Endometrium (tissue), 2 donors: ENCODE results near the gene COA1.
"Not testable (repeated sequence)": the region's sequence is repeated elsewhere in the genome, so short reads cannot be mapped to it uniquely, and the experiment has no call there.

Source experiments
- FAIRE-seq: peaks from 2 replicates; lab custom pipeline; 2012; peaks lifted over from hg19 to GRCh38; lab: Jason Lieb, UNC
- donor health status: control.
- donor health status: control.

COA1 gene

DNA sequence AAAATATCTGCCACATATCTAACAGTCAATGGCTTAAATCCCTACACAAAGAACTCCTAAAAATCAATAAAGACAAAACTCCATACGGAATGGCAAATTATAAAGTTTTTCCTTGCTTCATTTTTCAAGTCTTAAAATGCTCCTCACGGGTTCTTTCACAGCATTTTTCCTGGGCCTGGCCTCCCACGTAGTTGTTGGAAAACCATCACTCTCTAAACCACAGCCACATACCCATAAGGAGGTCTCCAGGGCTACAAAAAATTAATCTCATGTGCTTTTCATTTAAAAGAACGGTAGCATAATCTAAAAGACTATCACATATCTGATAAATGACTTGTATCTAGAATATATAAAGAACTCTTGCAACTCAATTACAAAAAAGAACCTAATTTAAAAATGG lies 2.9 kb downstream of the COA1 start:
- no peak for FAIRE-seq

DNA sequence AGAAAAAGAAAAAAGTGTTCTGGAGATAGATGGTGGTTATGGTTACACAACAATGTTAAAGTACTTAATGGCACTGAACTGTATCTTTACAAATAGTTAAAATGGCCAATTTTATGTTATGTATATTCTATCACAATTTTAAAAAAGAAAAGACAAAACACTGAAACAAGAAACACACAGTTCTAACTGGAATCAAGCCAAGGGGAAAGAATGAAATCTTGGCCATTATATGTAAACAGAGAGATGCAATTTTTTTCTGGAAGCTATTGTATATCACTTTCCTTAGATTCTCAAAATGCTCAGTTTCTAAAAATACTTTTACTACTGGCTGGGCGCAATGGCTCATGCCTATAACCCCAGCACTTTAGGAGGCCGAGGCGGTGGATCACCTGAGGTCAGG lies 4.1 kb downstream of the COA1 start:
- FAIRE-seq, result no peak

DNA sequence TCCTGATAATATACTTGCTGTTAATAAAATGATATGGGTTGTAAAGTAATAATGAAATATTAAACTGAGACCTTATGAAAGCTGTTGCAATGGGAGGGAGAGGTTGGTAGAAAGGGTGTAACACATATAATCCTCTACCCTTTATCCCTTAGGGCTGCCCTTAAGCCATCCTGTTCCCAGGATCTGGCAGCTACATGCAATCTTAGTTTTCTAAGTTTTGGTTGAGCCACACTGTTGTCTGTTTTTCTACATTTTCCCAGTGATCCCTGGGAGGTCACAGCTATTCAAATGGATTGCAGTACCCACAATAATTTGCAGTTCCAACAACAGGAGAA lies 6.3 kb downstream of the COA1 start:
- FAIRE-seq, result no peak

DNA sequence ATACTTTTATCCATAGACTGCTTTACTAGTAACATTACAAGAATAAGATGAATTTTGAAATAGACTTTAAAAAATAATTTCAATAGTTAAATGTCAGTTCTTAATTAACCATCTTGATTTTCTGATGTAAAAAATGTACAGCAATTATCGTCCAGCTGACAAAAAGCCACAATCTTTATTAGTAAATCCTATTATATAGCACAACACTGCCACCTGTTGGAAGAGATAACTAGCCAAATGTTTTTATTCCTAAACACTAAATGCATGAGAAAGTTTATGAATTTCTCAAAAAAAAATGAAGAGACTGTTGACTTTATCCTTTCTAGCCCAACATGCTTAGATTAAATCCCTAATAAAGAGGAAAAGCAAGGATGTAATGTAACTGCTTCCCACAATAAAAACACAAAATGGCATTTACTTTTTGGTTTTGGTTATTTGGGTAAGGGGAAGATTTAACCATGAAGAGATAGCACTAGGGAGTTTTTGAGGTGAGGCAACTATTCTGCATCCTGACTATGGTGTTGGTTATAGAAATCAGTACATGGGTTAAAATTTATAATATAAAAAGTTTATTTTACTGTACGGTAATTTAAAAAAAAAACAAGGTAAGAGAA lies 8.0 kb downstream of the COA1 start:
- peak; percentile 92 for FAIRE-seq

DNA sequence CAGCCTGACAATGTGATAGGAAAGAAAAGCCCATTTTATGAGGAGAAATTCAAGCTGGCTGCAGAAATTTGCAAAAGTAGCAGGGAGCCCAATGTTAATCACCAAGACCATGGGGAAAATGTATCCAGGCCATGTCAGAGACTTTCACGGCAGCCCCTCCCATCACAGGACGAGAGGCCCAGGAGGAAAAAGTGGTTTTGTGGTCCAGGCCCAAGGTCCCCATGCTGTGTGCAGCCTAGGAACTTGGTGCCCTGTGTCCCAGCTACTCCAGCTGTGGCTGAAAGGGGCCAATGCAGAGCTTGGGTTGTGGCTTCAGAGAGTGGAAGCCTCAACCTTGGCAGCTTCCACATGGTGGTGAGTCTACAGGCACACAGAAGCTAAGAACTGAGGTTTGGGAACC lies 12.7 kb downstream of the COA1 start:
- FAIRE-seq, result no peak

DNA sequence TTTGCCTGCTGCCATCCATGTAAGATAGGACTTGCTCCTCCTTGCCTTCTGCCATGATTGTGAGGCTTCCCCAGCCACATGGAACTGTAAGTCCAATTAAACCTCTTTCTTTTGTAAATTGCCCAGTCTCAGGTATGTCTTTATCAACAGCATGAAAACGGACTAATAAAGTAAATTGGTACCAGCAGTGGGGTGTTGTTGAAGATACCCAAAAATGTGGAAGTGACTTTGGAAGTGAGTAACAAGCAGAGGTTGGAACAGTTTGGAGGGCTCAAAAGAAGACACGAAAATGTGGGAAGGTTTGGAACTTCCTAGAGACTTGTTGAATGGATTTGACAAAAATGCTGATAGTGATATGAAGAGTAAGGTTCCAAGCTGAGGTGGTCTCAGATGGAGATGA lies 13.4 kb downstream of the COA1 start:
- not testable (repeated sequence) for FAIRE-seq

DNA sequence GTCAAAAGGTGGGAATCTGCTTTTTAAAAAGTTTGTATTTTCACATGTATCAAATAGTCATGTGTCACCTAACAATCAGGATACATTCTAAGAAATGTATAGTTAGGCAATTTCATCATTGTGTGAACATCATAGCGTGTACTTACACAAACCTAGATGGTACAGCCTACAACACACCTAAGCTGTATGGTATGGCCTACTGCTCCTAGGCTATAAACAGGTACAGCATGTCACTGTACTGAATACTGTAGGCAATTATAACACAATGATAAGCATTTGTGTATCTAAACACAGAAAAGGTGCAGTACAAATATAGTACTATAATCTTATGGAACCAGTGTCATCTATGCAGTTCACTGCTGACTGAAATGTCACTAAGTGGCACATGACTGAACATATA lies 17.8 kb downstream of the COA1 start:
- FAIRE-seq, result no peak

DNA sequence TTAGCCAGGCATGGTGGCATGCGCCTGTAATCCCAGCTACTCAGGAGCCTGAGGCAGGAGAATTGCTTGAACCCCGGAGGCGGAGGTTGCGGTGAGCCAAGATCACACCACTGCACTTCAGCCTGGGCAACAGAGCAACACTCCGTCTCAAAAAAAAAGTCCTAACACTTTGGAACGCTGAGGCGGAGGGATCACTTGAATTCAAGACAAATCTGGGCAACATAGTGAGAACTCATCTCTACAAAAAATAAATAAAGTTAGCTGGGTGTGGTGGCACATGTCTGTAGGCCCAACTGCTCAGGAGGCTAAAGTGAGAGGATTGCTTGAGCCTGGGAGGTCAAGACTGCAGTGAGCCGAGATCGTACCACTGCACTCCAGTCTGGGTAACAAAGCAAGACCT lies 21.3 kb downstream of the COA1 start:
- not testable (repeated sequence) for FAIRE-seq

DNA sequence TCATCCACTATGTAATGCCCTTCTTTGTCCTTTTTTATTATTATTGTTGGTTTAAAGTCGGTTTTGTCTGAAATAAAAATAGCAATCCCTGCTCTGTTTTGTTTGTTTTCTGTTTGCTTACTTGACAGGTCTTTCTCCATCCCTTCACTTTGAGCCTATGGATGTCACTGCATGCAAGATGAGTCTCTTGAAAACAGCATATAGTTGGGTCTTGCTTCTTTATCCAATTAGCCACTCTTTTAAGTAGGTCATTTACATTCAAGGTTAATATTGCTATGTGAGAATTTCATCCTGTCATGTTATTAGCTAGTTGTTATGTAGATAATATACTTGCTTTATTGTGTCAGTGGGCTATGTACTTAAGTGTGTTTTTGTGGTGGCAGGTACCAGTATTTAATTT lies 25.8 kb downstream of the COA1 start:
- FAIRE-seq, result no peak

DNA sequence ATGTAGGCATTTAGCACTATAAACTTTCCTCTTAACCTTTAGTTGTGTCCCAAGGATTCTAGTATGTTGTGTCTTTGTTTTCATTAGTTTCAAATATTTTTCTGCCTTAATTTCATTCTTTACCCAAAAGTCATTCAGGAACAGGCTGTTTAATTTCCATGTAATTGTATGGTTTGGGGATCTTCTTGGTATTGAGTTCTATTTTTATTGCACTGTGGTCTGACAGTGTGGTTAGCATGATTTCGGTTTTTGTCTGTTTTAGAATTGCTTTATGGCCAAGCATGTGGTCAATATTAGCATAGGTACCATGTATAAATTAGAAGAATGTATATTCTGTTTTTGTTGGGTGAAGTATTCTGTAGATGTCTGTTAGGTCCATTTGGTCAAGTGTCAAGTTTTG lies 26.3 kb downstream of the COA1 start:
- no peak for FAIRE-seq

DNA sequence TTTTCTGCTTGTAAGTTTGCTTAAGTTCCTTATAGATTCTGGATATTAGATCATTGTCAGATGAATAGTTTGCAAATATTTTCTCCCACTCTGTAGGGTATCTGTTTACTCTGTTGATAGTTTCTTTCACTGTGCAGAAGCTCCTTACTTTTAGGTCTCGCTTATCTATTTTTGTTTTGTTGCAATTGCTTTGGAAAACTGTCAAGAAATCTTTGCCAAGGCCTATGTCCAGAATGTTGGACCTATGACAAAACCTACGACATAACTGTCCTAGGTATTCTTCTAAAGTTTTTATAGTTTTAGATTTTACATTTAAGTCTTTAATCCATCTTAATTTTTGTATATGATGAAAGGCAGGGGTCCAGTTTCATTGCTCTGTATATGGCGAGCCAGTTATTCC lies 27.4 kb downstream of the COA1 start:
- FAIRE-seq, result no peak

DNA sequence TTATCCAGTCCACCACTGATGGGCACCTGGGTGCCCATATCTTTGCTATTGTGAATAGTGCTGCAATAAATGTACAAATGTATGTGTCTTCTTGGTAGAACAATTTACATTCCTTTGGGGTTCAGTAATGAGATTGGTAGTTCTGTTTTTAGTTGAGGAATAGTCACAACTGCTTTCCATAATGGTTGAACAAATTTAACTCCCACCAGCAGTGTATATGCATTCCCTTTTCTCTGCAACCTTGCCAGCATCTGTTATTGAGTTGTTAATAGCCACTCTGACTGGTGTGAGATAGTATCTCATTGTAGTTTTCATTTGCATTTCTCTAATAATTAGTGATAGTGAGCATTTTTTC lies 27.8 kb downstream of the COA1 start:
- no peak for FAIRE-seq

DNA sequence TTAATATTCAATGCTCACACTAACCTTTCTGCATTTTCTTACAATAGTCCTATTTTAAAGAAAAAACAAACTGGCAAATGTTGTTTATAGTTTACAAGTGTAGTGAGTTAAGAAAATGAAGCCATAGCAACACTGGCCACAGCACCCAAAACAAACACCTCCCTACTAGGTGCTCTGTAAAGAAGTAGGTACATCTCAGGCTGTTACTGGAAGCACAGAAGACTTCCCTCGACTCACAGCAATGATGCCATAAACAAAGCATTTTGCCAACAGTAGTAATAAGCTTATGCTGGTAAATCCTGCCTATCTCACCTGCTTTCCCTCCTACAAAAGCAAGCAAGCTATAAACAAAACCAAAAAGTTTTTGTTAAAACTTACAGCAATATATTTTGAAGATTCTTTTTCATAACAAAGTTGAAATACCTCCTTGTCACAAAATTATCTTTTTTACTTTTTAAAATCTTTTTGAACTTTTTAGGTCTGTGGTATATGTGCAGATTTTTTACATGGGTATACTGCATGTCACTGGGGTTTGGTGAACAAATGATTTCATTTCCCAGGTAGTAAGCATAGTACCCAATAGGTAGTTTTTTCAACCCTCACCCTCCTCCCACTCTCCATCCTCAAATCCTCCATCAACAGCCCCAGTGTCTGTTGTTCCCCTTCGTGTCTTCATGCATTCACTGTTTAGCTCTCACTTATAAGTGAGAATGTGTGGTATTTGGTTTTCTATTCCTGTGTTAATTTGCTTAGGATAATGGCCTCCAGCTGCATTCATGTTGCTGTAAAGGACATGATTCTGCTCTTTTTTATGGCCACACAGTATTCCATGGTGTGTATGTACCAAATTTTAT lies 28.4 kb downstream of the COA1 start:
- no peak for FAIRE-seq

DNA sequence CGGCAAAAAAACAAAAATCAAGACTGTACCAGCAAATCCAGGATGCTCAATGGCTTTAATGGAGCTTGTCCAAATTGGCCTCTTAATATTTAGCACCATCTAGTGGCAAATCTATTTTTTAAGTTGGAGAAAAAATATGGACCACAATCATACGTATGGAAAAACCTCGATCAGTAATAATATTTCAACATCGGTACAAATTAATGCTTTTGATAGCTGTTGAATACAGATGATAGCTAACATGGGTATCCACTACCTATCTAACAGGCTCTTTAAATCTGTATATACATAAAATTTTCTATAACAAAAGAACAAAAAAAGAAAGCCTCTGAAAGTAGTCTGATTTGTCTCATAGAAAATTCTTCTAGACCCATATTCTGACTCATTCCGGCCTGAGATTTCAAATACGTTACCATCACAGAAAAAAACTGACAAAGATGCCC lies 29.2 kb downstream of the COA1 start:
- peak; percentile 83 for FAIRE-seq

DNA sequence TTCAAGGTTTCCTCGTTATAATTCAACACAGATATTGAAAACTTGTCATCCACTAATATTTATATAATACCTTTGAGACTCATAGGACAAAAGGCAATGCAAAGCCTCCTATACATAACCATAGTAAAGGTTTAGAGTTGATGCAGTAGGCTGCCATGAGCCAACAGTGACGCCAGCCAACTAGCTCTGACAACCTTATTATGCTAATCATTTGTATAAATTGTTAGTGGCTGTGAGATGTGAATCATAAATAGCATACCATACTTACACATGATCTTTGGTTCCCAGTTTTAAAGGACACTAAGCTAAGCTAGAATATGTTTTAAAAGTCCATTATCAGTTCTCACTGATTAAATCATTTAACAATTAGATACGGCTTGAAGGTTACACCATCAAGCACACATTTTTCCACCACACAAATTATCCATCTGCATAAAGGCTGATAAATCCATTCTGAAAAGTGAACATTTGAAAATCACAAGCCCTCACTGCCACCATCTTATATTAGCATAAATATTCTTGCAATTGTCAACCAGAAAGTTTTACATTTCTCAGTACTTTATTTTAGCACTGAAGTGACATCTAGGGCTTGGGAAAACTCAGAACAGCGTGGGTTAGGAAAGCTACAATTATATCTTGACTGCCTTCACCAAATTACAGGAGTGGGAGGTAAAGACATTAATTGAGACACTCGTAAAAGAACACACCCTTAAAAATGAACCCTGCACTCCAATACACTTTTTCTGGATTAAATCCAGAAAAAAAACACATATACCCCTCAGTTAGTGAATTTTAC lies 30.7 kb downstream of the COA1 start:
- no peak for FAIRE-seq

DNA sequence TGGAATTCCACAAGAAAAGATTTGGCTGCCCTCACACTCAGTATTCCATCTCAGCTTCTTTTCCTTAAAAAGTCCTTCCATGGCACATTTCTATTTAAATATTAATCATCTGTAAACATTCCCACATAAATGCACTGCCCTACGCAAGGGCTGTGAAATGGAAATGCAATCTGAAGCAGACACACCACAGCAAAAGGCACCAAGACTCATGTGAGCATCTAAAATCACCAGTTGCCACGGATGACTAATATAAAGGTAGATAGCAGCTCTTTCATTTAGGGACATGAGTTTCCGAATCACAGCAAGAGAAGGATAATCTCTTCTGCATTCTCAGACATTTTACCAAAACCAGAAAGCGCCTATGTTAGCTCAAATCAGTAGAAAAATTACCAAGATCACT lies 31.6 kb downstream of the COA1 start:
- no peak for FAIRE-seq

DNA sequence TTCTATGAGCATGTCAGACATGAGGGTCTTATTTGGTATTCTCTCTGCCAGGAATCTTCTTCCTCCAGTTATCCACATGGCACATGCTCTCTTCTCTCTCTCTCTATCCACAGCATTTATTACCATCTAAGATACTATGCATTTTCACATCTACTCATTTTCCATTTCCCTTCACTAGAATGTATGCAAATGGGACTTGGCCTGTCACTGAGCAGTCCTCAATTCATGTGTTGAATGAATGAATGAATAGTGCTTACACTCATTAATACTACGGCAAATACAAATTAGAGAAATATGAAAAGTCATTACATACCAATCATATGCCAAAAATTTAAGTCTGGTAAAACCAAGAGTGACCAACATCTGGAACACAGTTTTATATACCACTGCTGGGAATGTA lies 34.0 kb downstream of the COA1 start:
- FAIRE-seq, result no peak

DNA sequence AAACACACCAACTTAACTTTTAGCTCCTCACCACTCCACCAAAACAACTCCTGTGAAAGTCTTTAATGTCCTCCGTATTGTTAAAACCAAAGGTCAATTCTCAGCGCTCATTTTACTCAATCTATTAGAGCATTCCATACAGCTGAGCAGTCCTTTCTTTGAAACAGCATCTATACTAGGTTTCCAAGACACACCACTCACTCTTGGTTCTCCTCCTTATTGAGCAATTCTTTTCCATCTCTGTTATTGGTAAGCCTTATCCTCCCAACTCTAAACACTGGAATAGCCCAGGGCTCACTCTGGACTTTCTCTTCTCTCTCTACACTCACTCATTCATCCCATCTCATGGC lies 34.9 kb downstream of the COA1 start:
- no peak for FAIRE-seq

DNA sequence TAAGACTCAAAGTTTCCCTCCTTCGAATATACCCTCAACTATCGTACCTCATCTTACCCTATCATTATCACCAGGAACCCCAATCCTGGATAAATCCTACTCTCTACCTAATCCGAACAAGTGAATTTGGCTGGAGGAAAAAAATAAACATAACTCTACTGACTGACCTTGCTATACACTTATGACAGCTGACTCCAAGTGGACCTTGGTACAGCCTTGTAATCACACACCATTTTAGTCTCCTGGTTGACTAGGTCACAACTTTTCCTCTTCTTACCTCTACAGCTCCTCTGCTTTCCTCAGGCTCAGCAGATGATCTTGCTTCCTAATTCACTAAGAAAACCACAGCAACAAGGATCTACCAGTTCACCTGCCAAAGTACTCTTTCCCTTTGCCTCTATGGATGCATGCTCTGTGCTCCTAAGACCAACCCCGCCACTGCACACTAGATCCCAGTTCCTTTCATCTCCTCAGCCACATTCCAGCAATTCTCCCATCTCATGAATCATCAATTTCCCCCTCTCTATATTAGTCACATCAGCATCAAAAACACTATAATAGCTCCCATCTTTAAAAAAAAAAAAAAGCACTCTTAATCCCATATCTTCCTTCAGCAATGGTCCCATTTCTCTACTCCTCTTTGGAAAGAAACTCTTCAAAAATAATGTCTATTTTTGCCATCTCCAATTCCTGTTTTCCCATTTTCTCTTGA lies 35.5 kb downstream of the COA1 start:
- no peak for FAIRE-seq

DNA sequence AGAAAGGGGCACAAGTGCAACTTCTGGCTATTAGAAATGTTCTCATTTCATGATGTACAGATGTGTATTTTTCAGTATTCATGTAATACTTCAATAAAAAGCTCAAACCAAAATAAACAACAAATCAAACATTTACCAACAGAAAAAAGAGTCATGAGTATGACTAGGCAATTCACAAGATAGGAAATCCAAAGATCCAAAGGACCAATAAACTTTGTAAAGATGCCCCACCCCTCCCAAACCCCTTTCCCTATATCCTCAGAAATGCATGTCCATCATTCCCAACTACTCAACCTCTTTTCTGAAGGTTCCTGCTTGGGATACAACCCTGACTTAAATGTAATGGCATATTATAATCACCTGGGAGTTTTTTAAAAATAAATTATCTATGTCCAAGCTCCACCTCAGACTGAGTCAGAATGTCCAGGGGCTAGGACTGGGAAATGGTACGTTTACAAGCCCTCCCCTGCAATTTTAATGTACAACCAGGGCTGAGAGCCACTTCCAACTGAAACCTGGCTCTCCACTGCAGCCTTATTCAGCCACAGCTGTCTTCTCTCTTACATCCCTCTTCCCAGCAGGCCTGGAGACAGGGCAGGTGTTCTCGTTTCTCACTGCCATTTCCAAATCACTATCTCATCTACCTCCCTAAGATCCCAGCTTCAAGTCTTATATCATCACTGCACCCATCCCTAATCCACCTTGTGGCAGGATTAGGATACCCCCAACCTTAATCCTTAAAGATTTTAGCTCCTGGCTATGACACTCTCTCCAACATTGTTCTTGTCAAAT lies 36.5 kb downstream of the COA1 start:
- no peak for FAIRE-seq

DNA sequence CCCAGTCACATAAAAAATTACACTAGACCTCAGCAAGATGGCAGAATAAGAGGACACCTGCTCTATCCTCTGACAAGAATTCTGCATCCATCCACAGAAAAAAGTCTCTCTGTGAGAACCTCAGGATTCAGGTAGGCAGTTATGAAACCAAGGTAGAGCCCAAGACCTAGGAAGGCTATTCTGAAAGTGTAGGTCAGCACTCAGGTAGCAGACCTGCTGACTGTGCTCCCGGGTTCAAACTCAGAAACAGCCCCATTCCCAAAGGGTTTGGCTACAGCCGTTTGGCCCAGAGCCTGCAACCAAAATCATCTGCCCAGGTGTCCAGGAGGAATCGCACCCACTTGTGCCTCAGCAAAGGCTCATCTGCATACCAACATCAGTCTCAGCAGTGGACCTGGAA lies 37.7 kb downstream of the COA1 start:
- FAIRE-seq, result no peak

DNA sequence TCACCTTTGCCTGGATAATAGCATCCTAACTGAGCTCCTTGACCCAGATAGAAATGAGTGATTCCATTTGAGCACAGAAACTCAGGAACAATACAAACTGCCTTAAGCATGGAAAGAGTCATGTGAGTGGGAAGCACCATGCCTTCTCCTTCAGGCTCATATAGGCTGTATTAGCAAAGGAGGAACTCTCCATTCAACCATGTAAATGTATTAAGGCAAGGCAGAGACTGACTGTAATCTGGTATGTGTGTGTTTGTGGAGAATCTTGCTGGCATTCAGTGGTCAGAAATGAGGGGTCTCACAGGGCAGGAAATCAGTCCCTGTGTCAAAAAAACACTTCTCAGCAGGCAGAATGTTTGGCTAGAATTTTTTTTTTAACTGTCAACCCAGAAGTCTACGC lies 40.2 kb downstream of the COA1 start:
- FAIRE-seq, result no peak
